ENCODE results near the gene UBIAD1. TPM values are rescaled to one million over a fixed set of nuclear protein-coding genes. Genes with fewer than 3 reads are reported as not detected.

Gene UBIAD1
- total and polyA plus RNA-seq, 2 donors (not counting 1 experiment from before 2014, with no cell fraction given): 17.8 to 28.1 TPM

DNA sequence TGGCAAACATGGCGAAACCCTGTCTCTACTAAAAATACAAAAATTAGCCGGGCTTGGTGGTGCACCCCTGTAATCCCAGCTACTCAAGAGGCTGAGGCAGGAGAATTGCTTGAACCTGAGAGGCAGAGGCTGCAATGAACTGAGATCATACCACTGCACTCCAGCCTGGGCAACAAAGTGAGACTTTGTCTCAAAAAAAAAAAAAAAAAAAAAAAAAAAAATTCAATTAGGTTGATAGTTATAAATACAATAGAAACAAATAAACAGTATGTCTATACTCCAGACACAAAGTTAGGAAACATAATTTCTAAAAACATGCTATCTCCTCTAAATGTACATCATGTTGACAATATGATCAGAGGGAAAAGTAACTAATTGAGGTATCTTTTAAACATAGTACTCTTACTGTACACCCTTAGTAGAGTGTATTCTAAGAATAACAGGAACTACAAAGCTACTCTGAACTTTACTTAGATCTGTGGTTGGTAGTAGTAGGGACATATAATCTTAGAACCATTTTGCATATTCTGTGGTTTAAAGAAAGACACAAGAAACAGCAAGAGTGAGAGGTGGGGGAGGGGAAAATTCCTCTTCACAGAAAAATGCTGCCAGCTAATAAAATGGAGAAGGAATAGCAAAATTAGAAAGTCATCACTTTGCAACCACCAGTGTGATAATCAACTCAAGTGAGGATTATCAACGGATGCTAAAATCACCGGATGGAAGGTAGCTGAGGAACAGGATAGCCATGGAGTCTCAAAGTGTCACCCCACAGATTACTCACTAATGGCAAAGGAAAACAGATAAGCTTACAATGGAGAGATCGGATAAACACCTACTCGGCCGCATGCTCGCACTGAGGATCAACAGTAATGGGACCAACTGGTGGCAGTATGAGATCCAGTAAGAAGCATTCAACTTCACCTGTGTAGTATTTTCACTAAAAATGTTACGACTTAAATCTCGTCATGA, 45.6 kb upstream of the UBIAD1 start:
- Histone ChIP-seq H4K20me1 (ENCODE audit: control insufficient read depth, insufficient read depth, low read length, poor library complexity, severe bottlenecking) (no peaks in the 10 kb centered on the region), H3K4me2 (replicated peaks; ENCODE audit: low read depth, low read length, poor library complexity, severe bottlenecking) (peak overlapping the region; percentile 64), H3K27me3 (replicated peaks in 1 of 4; ENCODE audit: control extremely low read depth in 1 of 4, control insufficient read depth in 3 of 4, insufficient read depth in 4 of 4, low read length in 3 of 4) (no peaks in the 10 kb centered on the region), H2AFZ (ENCODE audit: insufficient read depth, low read depth, low read length, poor library complexity, severe bottlenecking) (no peak overlapping the region), H3K9me3 (ENCODE audit: control extremely low read depth in 1 of 3, control insufficient read depth in 2 of 3, insufficient read depth in 1 of 3, low read length in 2 of 3) (no peaks in the 10 kb centered on the region), H3K79me2 (ENCODE audit: control insufficient read depth, insufficient read depth, low read length) (no peaks in the 10 kb centered on the region), H3K4me3 (ENCODE audit: control extremely low read depth in 1 of 5, extremely low read depth in 1 of 5, insufficient read depth in 1 of 5, low read depth in 2 of 5, low read length in 4 of 5) (peak overlapping the region in 2 of 5 experiments; percentile 21 to 42), H3K27ac (ENCODE audit: low read length in 2 of 2) (peak overlapping the region; percentile 33 to 72), H3K4me1 (ENCODE audit: control insufficient read depth in 2 of 2, insufficient read depth in 2 of 2, low read length in 2 of 2) (peaks cover 41 to 43% of the 10 kb centered on the region in 2 donors), H3K36me3 (replicated peaks in 1 of 2; ENCODE audit: control extremely low read depth in 1 of 2, control insufficient read depth in 1 of 2, extremely low read depth in 1 of 2, insufficient read depth in 2 of 2, low read length in 1 of 2) (peaks cover 5 to 49% of the 10 kb centered on the region in 2 experiments), H3K9ac (ENCODE audit: low read length) (peak overlapping the region; percentile 39)
- 98% methylated on average over 7 of the region's 10 CpGs for WGBS (ENCODE audit: insufficient coverage)
- CTCF ChIA-PET: interaction anchor here (1.1 to 4.9 kb wide), 4 partner anchors 11 to 190 kb away, joined by 3 to 29 read pairs (median 4); no protein-coding TSS in a partner anchor
- Mint-ChIP-seq H3K27ac (peak overlapping the region; percentile 82), H3K4me1 (peaks cover 51% of the 10 kb centered on the region), H3K4me3 (peak overlapping the region; percentile 70), H3K9me3 (ENCODE audit: insufficient read depth) (no peaks in the 10 kb centered on the region), H3K27me3 (no peaks in the 10 kb centered on the region)
- POLR2A ChIA-PET: interaction anchor here (0.7 to 1.0 kb wide), 2 partner anchors 11 to 510 kb away, joined by 4 read pairs; no protein-coding TSS in a partner anchor
- DNase-seq (peak; percentile 54), ATAC-seq (ENCODE audit: low read depth) (peak; percentile 77)
- no peak for TF ChIP-seq EZH2 (IDR thresholded peaks at IDR 0.05; ENCODE audit: borderline replicate concordance, insufficient read depth, low read depth, low read length, poor library complexity, severe bottlenecking)
- TF ChIP-seq, protein P1, sequence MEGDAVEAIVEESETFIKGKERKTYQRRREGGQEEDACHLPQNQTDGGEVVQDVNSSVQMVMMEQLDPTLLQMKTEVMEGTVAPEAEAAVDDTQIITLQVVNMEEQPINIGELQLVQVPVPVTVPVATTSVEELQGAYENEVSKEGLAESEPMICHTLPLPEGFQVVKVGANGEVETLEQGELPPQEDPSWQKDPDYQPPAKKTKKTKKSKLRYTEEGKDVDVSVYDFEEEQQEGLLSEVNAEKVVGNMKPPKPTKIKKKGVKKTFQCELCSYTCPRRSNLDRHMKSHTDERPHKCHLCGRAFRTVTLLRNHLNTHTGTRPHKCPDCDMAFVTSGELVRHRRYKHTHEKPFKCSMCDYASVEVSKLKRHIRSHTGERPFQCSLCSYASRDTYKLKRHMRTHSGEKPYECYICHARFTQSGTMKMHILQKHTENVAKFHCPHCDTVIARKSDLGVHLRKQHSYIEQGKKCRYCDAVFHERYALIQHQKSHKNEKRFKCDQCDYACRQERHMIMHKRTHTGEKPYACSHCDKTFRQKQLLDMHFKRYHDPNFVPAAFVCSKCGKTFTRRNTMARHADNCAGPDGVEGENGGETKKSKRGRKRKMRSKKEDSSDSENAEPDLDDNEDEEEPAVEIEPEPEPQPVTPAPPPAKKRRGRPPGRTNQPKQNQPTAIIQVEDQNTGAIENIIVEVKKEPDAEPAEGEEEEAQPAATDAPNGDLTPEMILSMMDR (IDR thresholded peaks at IDR 0.05): no peak
- intact Hi-C loops (cut with micrococcal nuclease): no loop called here
